ENCODE results near the gene RCE1.
A peak's percentile ranks its signal among the peaks of the same experiment; 100 is the strongest.

Gene RCE1

GRCh38 chr11:66886671-66887221, 43.5 kb downstream of the RCE1 start:
- no peak for DNase-seq (ENCODE audit: low read depth in 2 of 2)

DNA sequence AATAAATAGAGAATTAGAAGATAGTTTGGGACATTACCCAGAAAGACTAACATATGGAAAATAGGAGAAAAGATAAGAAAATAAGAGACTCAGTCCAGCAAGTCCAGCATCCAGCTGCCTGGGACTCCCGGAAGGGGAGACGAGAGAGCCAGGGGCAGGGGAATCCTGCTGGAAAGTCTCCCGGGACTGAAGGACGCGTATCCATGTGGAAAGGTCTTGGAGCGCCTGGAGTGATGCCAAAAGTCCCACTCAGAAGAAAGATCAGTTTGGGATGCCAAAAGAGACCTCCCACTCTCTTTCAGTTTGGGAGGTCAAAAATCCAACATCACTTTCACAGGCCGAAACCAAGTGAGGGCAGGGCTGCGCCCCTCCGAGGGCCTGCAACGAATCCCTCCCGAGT, 44.3 kb downstream of the RCE1 start:
- DNase-seq (ENCODE audit: low read depth in 2 of 2) = no peak

GRCh38 chr11:66888282-66888681, 45.0 kb downstream of the RCE1 start:
- DNase-seq (ENCODE audit: low read depth in 2 of 2) = no peak

DNA sequence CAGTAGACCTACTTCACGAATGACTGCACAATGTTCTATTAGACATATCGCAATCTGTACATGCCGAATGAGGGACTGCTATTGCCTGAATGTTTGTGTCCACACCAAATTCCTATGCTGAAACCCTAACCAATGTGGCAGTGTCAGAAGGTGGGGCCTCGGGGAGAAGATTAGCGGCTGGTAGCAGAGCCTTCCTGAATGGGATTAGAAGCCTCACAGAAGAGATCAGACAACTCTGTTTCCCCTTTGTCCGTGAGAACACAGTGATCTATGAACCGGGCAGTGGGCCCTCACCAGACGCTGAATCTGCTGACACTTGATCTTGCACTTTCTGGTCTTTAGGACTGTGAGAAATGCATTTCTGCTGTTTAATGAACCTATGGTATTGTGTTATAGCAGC, 46.7 kb downstream of the RCE1 start:
- DNase-seq (ENCODE audit: low read depth in 2 of 2) = no peak

GRCh38 chr11:66891851-66892660, 48.8 kb downstream of the RCE1 start:
- DNase-seq (ENCODE audit: low read depth in 2 of 2) = peak; percentile 42 to 59

- no peak for DNase-seq (ENCODE audit: low read depth in 2 of 2)
Measured at GRCh38 chr11:66892911-66893310, 49.7 kb downstream of the RCE1 start.

GRCh38 chr11:66894141-66894540, 50.9 kb downstream of the RCE1 start:
- no peak for DNase-seq (ENCODE audit: low read depth in 2 of 2)

Measured in stimulated activated CD4-positive, alpha-beta T cell treated with anti-CD3 and anti-CD28 coated beads, Interleukin-4, amount 100 ng/mL, for 48 hours (primary cell).